CD4-positive, alpha-beta T cell treated with Interleukin-10 for 1 hour (primary cell): Measurements from ENCODE around the gene AIF1L.
"Not testable (repeated sequence)": the region's sequence is repeated elsewhere in the genome, so short reads cannot be mapped to it uniquely, and the experiment has no call there.

Experiments used
- DNase-seq: peaks from one replicate; pipeline ENCODE4 v3.0.0-alpha.2; 2020

The AIF1L gene

DNA sequence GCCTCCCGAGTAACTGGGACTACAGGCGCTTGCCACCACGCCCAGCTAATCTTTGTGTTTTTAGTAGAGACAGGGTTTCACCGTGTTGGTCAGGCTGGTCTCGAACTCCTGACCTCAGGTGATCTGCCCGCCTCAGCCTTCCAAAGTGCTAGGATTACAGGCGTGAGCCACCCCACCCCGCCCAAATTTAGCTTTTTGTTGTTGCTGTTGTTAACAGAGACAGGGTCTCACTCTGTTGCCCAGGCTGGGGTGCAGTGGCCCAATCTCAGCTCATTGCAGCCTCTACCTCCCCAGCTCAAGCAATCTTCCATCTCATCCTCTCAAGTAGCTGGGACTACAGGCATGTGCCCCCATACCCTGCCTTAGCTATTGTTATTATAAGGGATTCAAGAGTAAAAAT lies 3.5 kb downstream of the AIF1L start:
- not testable (repeated sequence) for DNase-seq

DNA sequence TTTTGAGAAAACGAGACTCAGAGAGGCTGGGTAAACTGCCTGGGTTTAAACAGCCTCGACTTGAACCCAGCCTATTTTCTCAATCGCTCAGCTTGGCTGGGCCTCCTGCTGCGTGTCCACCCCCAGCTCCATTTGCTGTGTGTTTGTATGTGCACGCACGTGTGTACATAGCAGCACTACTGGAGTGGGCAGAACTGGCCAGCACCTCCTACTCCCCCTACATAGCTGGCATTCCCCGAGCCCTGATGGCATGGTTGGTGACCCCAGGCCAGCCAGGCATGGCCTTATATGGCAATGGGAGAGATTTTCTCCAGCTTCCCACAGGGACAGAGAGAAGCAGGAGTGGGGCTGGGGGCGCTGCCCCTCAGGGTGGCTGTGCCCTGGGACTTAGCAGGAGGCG lies 4.1 kb downstream of the AIF1L start:
- DNase-seq = no peak

DNA sequence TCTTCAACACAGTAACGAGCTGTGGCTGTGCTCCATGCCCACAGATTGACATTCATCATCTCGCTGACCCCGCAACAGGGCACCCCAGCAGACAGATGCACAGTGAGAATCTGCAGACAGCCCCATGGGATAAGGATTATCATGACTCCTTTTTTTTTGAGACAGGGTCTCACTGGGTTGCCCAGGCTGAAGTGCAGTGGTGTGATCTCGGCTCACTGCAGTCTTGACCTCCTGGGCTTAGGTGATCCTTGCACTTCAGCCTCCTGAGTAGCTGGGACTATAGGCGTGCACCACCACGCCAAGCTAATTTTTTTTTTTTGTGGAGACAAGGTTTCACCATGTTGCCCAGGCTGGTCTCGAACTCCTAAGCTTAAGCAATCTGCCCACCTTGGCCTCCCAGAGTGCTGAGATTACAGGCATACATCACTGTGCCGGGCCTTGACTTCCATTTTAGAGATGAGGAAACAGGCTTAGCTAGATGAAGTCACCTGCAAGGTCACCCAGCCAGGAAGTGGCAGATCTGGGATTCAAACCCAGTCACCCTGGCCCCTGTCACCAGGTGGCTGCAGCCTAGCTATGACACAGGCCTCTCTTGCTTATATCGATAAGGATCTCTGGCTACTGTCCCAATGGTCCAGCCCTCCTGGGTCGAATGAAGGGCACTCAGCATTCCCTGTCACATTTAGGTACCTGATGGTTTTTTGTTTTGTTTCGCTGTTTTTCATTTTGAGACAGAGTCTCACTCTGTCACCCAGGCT lies 5.1 kb downstream of the AIF1L start:
- no peak for DNase-seq

DNA sequence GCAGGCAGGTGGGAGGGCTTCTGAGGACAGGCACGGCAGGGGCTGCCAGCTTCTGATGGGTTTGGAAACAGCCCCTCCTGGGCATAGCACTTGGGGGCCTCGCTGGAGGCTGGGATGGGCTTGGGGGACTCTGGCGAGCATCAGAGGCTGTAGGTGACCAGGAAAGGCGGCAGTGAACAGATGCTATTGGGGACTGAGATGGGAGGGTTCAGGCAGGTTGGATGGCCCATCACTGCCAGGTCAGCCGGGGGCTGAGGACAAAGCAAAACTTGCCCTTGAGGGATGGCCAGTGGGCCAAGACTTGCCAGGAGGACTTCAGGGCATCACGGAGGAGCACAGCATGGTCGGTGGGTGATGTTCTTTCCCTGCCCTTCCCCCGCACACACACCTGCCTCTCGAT lies 6.7 kb downstream of the AIF1L start:
- no peak for DNase-seq

DNA sequence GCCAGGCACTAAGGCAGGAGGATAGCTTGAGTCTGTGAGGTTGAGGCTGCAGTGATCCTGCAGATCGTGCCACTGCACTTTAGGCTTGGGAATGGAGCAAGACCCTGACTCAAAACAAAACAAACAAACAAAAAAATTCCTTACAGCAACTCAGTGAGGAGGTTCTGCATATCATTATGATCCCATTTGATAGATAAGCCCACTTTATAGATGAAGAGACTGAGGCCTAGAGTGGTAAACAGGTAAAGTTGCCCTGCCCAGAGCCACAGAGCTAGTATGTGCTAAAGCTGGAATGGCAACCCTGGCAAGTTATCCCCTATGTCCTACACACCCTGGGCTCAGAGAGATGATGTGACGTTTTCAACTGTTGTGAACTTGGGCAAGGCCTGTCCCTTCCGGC lies 7.2 kb downstream of the AIF1L start:
- DNase-seq = no peak

DNA sequence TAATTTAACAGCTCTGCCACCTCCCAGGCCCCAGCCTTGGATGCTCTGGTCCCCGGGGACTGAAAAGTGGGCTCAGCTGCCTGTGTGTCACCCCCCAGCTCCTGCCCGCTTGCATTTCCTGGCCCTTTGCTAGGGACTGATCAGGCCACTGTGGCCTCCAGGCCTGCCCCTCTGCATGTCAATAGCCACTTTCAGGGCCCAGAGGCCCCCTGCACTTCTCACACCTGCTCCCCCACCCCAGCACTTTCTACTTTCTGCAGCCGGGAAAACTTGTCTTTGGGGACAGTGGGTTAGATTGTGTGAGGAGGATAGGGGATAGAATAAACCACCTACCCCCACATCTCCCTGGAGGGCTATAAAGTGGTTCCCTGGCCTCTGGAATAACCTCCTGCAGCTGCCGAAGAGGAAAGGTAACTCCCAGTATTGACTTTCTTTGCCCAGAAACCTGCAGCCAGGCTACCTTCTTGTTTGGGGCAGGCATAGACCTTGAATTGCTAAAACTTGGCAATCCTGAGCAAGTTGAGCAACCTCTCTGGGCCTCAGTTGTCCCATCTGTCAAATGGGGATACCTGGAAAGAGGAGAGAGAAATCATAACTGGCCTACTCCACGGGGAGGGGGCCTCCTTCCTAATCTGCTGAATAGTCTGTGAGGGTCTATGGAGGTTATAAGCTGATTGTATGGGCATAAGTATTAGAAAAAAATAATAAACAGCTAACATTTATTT lies 7.8 kb downstream of the AIF1L start:
- DNase-seq = no peak

DNA sequence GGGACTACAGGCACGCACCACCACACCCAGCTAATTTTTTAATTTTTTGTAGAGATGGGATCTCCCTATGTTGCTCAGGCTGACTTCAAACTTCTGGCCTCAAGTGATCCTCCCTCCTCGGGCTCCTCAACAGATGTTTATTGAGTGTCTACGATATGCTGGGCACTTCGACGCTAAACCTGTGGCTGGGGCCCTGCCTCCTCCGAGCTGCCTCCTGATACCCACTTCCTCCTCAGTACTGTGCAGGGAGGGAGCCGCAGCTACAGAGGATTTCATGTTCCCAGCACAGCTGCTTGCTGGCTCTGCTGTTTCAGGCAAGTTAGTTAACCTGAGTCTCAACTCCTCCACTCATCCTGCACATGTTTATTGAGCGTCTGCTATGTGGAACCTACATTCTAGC lies 9.6 kb downstream of the AIF1L start:
- DNase-seq = no peak

DNA sequence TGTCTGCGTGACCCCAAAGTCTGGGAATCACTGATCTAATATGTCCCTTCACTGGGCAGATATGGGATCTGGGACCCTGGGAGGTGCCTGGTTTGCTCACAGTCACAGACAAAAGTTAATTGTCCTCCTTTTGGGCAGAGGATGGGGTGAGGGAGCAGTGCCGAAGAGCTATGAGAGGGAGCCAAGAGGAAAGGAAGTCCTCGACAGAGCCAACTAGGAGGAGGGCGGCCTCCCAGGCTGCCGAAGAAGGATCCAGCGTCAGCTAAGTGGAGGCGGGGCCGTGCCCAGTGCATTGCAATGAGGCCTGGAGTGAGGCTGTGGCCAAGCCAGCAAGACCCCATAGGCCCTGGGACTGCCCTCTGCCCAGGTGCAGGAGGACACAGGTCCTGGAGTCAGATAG lies 11.4 kb downstream of the AIF1L start:
- no peak for DNase-seq

DNA sequence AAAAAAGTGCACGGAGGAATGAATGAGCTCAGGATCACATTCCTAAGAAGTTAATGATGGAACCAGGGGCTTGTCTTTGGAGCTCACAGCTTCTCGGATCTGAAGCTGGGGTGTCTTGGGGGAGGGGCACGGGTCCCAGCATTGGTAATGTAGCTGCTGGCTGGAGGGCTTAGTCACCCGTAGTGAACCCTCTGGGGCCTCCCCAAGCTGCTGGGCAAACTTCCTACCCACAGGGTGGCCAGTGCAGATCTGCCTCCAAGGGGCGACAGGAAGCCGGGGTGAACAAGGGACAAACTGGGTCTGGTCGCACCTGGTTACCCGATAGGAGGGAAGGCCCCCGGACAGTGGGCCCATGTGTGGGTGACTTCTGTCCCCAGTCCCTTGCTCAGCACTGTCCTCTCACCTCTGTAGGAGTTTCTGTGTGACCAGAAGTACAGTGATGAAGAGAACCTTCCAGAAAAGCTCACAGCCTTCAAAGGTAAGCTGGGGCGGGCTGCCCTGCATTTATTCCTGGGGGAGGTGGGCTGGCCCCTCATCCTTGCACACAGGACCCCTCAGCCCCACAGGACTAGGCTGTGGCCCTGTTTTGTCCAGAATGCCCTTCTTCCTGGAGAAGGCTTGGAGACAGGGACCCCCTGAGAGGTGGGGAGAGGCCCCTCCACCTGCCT lies 15.0 kb downstream of the AIF1L start:
- DNase-seq = no peak

DNA sequence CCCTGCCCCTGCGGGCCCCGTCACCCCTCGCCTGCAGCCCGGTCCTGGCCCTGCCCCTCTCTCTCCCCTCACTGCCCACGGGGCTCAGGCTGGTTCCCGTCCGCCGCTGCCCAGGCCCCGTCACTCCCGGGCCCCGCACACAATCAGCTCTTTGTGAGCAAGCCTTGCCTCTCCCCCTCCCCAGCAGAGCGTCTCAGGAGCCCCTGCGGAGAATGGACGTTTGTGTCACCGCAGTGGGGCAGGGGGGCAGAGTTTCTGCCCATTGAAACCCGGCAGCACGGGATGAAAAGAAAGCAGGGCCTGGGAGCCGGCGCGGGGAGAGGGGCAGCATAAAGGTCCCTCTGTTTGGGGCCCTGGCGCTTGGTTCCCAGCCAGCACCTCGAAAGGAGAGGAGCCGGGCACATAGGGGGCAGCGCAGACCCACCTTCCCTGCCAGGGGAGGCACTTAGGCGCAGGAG lies 15.6 kb downstream of the AIF1L start:
- no peak for DNase-seq

DNA sequence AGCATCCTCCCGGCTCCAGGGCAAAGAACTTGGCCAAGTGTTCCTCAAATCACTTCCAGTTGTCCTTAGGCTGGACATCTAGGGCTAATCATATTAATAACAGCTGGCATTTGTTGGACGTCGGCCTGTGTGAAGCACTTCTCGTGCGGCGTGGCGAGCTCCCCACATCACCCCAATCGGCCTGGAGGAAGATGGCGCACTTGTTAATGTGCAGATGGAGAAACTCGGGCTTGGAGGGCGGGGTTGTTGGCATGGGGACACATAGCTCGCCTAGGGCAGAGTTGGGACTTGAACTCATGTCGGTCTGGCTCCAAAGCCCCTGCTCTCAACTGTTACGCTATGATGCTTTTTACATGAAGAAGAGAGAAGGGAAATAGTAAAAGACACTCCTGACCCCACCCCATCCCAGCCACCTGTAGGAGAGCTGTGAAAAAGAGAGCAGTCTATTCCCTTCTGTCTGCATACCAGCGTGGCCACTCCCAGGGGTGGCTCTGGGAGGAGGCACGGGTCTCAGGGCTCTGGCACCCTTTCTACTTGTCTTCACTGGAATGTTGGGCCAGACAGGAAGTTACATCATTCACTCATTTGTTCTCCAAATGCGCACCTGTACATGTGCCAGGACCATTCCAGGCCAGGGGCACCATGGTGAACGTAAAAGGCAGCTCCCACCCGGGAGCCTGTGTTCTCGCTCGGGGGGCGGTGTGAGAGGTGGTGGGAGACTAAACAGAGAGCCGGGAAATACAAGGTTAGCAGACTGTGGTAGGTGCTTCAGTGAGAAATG lies 16.2 kb downstream of the AIF1L start:
- DNase-seq = no peak

DNA sequence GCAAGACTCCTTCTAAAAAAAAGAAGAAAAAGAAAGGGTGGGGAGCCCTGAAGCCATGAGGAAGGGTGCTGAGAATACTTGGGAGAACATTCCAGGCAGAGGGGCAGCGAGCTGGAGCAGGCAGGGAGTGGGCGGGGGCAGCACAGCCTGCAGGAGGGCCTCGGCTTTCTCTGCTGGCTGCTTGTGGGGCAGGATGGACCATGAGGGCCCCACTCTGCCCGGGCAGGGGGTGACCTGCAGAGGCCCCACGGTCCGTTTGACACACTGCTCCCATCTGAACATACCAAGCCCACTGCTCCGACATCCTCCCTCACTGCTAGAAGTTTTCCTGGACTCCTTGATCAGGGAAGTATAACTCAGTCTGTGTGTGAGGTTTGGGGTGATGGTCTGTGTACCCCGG lies 17.3 kb downstream of the AIF1L start:
- DNase-seq = no peak

DNA sequence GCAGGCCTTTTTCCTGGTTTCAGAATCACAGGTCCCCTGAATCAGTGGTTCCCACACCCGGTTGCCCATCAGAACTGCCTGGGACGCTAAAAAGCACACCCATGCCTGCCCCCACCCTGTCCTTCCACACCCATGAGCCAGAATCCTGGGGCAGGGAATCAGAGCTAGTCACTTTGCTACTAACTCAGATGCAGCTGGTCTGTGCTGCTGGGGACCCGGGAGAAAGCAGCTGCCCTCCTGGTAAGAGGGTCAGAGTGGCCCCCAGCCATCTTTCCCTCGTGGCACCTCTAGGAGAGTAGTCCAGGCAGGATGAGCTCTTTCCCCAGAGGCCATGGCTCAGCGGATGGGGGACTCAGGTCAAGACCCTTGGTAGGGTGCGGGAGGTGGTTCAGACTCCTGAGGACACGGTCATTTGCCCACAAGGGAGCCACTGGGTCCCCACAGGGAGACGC lies 17.8 kb downstream of the AIF1L start:
- DNase-seq = no peak

DNA sequence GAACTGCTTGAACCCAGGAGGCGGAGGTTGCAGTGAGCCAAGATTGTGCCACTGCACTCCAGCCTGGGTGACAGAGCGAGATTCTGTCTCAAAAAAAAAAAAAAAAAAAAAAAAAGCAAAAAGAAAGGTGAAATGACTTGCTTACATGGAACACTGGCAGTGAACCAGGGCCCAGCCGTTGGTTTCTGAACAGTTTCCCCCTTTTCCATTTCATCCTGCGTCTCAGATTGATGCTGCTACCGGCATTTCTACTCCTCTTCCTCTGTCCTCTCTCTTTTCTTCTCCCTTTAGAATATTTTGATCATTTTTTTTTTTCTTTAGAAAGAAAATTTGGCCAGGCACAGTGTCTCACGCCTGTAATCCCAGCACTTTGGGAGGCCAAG lies 19.0 kb downstream of the AIF1L start:
- not testable (repeated sequence) for DNase-seq

DNA sequence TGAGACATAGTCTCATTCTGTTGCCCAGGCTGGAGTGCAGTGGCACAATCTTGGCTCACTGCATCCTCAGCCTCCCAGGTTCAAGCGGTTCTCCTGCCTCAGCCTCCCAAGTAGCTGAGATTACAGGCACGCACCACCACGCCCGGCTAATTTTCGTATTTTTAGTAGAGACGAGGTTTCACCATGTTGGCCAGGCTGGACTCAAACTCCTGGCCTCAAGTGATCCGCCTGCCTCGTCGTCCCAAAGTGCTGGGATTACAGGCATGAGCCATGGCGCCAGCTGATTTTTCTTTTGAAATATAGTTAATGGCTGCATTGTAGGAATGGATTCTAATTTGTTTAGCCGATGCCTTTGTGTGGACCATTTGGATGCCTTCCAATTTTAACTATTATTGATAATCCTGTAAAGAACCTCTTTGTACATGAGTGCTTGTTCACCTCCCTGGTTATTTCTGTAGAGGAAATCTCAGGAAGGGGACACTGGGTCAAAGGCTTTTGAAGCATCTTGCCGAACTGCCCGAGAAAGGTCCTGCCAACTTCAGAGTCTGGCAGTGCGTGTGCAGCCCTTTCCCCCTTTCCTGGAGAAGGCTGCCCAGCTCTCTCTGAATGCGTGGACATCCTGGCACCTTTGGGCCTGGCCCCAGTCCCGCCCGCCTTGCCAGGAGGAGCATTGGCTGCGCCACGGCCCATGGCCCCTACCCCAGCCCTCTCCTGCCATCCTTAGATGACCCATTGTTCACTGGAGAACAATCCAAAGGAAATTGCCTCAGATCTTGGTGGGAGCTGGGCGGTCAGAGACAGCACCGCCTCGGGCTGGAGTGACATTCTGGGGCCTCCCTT lies 20.2 kb downstream of the AIF1L start:
- DNase-seq = no peak

DNA sequence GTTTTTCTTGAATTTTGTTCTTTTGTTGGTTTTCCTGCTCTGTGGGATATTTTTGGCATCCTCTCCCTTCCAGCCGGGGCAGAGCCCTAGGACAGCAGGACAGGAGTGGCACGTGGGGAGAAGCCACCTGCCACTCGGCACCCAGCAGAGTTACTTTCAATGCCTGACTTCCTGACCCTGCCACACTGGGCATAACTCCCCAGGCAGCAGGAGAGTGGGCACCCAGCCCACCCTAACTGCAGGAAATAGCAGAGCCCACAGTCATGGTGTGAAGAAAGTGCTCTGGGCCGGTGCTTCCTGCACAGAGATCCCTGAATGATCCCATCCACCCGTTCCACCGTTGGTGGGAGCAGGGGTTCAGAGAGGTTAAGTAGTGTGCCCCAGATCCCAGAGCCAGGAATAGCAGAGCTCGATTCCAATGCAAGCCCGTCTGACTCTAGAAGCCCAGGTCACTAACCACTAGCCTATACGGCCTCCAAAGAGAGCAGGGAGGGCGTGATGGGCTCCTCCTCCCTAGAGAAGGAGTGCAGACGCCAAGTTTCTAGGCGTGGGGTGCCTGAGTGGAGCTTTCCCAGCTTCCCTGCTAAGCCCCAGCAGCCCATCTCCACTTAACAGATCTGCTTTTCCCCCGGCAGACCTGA lies 20.9 kb downstream of the AIF1L start:
- DNase-seq = no peak

DNA sequence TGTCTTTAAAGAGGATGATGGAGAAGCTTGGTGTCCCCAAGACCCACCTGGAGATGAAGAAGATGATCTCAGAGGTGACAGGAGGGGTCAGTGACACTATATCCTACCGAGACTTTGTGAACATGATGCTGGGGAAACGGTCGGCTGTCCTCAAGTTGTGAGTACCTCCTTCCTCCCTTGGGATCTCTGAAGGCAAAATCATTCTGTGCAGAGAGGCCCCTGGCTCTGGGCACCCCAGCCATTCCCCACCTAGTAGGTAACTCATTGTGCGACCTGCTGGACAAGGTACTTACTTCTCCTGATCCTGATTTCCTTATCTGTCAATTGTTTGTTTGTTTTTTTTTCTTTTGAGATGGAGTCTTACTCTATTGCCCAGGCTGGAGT lies 21.4 kb downstream of the AIF1L start:
- DNase-seq = no peak

DNA sequence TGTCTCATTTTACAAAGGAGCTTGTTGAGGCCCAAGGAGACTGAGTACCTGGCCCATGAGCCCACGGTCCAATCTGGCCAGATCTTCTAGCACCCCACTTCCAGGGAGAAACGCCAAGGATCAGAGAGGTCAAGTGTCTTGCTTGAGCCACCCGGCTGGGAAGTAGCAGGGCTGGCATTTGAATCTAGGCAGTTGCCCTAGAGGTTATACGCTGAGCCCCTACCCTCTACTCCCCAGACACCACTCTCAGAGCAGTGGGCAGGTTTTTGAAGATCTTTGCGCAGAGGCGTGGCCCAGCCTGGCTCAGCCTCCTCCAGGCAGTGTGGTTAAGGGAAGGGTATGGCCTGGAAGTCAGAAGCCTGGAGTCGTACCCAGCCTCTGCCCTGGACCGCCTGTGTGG lies 23.3 kb downstream of the AIF1L start:
- DNase-seq = no peak

DNA sequence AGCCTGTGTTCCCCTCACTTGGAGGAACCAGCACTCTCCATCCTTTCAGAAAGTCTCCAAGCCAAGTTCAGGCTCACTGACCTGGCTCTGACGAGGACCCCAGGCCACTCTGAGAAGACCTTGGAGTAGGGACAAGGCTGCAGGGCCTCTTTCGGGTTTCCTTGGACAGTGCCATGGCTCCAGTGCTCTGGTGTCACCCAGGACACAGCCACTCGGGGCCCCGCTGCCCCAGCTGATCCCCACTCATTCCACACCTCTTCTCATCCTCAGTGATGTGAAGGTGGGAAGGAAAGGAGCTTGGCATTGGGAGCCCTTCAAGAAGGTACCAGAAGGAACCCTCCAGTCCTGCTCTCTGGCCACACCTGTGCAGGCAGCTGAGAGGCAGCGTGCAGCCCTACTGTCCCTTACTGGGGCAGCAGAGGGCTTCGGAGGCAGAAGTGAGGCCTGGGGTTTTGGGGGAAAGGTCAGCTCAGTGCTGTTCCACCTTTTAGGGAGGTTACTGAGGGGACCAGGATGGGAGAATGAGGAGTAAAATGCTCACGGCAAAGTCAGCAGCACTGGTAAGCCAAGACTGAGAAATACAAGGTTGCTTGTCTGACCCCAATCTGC lies 24.4 kb downstream of the AIF1L start:
- no peak for DNase-seq

DNA sequence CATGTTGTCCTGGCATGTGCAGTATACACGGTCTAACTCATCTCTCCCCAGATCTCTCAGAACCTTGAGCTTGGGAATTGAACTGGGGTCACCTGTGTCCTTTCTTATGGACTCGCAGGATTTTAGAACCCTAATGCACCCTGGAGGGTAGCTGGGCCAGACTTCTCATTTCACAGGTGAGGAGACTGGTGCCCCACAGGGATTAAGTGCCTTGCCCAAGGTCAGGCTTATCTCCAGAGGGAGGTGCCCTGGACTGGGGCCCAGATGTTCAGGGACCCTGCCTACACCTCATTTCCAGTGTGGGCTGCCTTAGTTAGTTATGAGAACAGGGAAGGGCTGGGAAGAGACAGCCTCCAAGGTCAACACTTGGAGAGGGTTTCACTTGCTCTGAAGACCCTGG lies 25.0 kb downstream of the AIF1L start:
- no peak for DNase-seq

DNA sequence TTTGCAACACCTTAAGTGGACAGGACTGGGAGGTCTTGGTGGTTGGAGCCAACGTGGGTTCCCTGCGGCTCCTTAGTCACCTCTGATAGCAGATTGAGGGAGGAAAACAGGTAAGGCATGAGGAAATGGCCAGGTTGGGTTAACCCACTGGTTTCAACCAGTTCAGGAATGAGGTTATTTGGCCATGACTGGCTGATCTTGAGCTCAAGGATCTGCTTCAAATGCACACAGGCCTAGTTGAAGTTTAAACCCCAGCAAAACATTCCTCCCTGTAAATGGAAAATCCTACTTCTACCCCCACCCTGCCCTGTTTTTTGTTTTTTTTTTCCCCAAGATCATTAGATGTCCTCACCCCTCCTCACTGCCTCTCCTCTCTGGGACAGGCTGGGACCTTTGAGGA lies 25.8 kb downstream of the AIF1L start:
- no peak for DNase-seq

DNA sequence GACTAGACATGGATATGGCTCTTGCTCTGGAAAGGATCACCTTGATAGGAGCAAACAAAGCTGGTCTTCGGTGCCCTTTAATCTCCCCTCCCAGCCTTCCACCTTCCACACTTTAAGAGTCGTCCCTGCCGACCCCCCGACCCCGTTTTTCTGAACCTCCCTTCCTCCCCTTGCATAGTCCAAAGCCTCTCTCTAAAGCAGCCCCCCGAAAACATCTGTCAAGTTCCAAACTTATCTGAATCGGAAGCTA lies 28.6 kb downstream of the AIF1L start:
- DNase-seq = no peak
